ENCODE data around the gene C6orf120. TPM values are rescaled to one million over a fixed set of nuclear protein-coding genes. Genes with fewer than 3 reads are reported as not detected.

The C6orf120 gene
- total and polyA plus RNA-seq, 8 donors, result 1.8 to 62.6 (median 11.7) TPM

- H3K4me1 ChIP-seq, result peaks cover 2 to 17% (median 13%) of the 10 kb centered on the region in 4 donors
- H3K27me3 ChIP-seq, result no peaks in the 10 kb centered on the region
- no peak for DNase-seq
- peaks cover 20 to 77% (median 75%) of the 10 kb centered on the region in 4 donors for H3K36me3 ChIP-seq
- no peak overlapping the region for H3K4me3 ChIP-seq
- no peak for TF ChIP-seq EP300 (IDR thresholded peaks at IDR 0.05)
- H3K9me3 ChIP-seq, result no peaks in the 10 kb centered on the region
- H3K27ac ChIP-seq, result no peak overlapping the region
- intact Hi-C loops (cut with DNase I; ENCODE audit: low total_unique reads), result no loop called here
These were observed 7.4 kb downstream of the C6orf120 start for GRCh38 chr6:169709293-169709692.

DNA sequence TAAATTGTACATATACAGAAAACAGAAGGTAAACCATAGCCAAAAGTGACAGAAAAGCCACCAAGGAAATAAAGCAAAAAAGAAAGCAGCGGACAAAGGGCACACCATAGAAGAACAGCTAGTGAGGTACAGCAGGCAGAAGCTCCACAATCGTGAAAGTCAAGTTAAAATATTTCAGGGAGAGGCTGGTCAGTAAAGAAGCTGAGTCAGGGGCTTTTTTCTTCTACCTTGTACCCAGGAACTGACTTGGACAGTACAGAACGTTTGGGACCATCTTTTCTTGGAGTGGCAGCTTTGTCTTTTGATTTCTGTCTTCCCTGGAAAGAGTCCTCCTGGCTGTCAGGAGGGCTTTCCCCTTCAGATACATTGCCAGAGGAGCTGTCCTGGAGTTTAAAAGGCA is 8.1 kb downstream of the C6orf120 start:
- TF ChIP-seq EP300 (IDR thresholded peaks at IDR 0.05) (no peak), POLR2AphosphoS5 (IDR thresholded peaks at IDR 0.05) (no peak), POLR2A (IDR thresholded peaks at IDR 0.05) (no peak)
- TF ChIP-seq, protein P1, sequence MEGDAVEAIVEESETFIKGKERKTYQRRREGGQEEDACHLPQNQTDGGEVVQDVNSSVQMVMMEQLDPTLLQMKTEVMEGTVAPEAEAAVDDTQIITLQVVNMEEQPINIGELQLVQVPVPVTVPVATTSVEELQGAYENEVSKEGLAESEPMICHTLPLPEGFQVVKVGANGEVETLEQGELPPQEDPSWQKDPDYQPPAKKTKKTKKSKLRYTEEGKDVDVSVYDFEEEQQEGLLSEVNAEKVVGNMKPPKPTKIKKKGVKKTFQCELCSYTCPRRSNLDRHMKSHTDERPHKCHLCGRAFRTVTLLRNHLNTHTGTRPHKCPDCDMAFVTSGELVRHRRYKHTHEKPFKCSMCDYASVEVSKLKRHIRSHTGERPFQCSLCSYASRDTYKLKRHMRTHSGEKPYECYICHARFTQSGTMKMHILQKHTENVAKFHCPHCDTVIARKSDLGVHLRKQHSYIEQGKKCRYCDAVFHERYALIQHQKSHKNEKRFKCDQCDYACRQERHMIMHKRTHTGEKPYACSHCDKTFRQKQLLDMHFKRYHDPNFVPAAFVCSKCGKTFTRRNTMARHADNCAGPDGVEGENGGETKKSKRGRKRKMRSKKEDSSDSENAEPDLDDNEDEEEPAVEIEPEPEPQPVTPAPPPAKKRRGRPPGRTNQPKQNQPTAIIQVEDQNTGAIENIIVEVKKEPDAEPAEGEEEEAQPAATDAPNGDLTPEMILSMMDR (IDR thresholded peaks at IDR 0.05), result no peak
- intact Hi-C loops (cut with DNase I; ENCODE audit: low total_unique reads), result no loop called here
- no peaks in the 10 kb centered on the region for H3K9me3 ChIP-seq
- no peak overlapping the region for H3K27ac ChIP-seq
- peaks cover 0 to 10% (median 5%) of the 10 kb centered on the region in 4 donors for H3K4me1 ChIP-seq
- no peak overlapping the region for H3K4me3 ChIP-seq
- peaks cover 23 to 81% (median 77%) of the 10 kb centered on the region in 4 donors for H3K36me3 ChIP-seq
- DNase-seq, result no peak
- H3K27me3 ChIP-seq, result no peaks in the 10 kb centered on the region
- WGBS, 5 donors, result 71 to 87% (median 83%) methylated on average over 3 of the region's 3 CpGs

- WGBS, 5 donors, result 96 to 100% (median 98%) methylated on average over 2 of the region's 2 CpGs
- no peaks in the 10 kb centered on the region for H3K27me3 ChIP-seq
- no peak overlapping the region for H3K27ac ChIP-seq
- intact Hi-C loops (cut with DNase I; ENCODE audit: low total_unique reads), result no loop called here
- no peaks in the 10 kb centered on the region for H3K9me3 ChIP-seq
- no peak for DNase-seq
- no peak overlapping the region for H3K4me3 ChIP-seq
- H3K4me1 ChIP-seq, result peaks cover 0 to 10% (median 5%) of the 10 kb centered on the region in 4 donors
- no peak for TF ChIP-seq POLR2AphosphoS5 (IDR thresholded peaks at IDR 0.05)
- no peak for TF ChIP-seq EP300 (IDR thresholded peaks at IDR 0.05)
- no peak for TF ChIP-seq POLR2A (IDR thresholded peaks at IDR 0.05)
- TF ChIP-seq, protein P1 (IDR thresholded peaks at IDR 0.05), result no peak
- peaks cover 36 to 90% (median 83%) of the 10 kb centered on the region in 4 donors for H3K36me3 ChIP-seq
These were observed 12.3 kb downstream of the C6orf120 start for GRCh38 chr6:169714178-169714577.

- Histone ChIP-seq H3K36me3 (peaks cover 36 to 86% (median 79%) of the 10 kb centered on the region in 4 donors), H3K4me3 (no peak overlapping the region), H3K27me3 (no peaks in the 10 kb centered on the region), H3K27ac (no peak overlapping the region), H3K9me3 (no peaks in the 10 kb centered on the region), H3K4me1 (peaks cover 0 to 14% (median 6%) of the 10 kb centered on the region in 4 donors)
- TF ChIP-seq POLR2AphosphoS5 (IDR thresholded peaks at IDR 0.05) (no peak), EP300 (IDR thresholded peaks at IDR 0.05) (no peak), POLR2A (IDR thresholded peaks at IDR 0.05) (no peak)
- TF ChIP-seq, protein P1 (IDR thresholded peaks at IDR 0.05), result no peak
- DNase-seq, result no peak
- intact Hi-C loops (cut with DNase I; ENCODE audit: low total_unique reads), result no loop called here
- 90 to 95% (median 92%) methylated on average over 9 of the region's 9 CpGs for WGBS, 5 donors
These were observed 12.7 kb downstream of the C6orf120 start for GRCh38 chr6:169714595-169714994.

DNA sequence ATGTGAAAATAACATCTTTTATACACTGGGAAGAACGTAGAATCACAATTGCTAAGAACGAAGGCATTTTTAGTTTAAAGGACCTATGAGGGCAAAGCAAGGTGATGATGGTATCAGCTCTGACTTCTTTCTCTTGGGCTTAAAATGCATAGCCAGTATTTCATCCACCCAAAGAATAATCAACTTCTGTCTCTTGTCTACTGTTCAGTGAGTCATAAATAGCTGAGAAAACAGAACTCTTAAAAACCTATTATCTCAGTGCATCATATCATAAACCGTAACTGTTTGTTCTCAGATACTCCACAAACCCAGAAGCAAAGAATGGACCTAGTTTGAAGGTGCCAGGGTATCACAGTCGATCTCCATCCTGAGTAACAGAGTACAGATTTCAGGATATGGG is 17.2 kb downstream of the C6orf120 start:
- H3K27ac ChIP-seq, result no peak overlapping the region
- no peaks in the 10 kb centered on the region for H3K27me3 ChIP-seq
- peaks cover 18 to 42% (median 35%) of the 10 kb centered on the region in 4 donors for H3K36me3 ChIP-seq
- intact Hi-C loops (cut with DNase I; ENCODE audit: low total_unique reads), result no loop called here
- no peak overlapping the region for H3K4me3 ChIP-seq
- WGBS, 5 donors, result 68 to 87% (median 76%) methylated on average over 4 of the region's 4 CpGs
- H3K9me3 ChIP-seq, result no peaks in the 10 kb centered on the region
- H3K4me1 ChIP-seq, result peaks cover 14 to 47% (median 30%) of the 10 kb centered on the region in 4 donors
- no peak for TF ChIP-seq EP300 (IDR thresholded peaks at IDR 0.05)
- TF ChIP-seq, protein P1 (IDR thresholded peaks at IDR 0.05), result no peak
- TF ChIP-seq POLR2A (IDR thresholded peaks at IDR 0.05), result no peak
- TF ChIP-seq POLR2AphosphoS5 (IDR thresholded peaks at IDR 0.05), result no peak
- no peak for DNase-seq
